ENCODE results near the gene TMEM151B. TPM values are rescaled to one million over a fixed set of nuclear protein-coding genes. Genes with fewer than 3 reads are reported as not detected.

The TMEM151B gene
- total and polyA plus RNA-seq, 9 of the 15 experiments (the other 6 are each of a cell fraction or from before 2014, with no cell fraction given) = not detected

- FAIRE-seq = no peak
- H3K27me3 ChIP-seq (ENCODE audit: control insufficient read depth in 2 of 2, insufficient read depth in 2 of 2, low read length in 2 of 2) = peaks cover 53 to 61% of the 10 kb centered on the region in 2 experiments
- peak overlapping the region; percentile 21; the same call in 1 of the 2 replicates for H3K4me3 ChIP-seq
- H3K27ac ChIP-seq (ENCODE audit: extremely low read depth, low read depth, low read length) = no peak overlapping the region
- ChIA-PET POLR2A (interaction anchor here (0.6 to 4.7 kb wide), 3 partner anchors 8 to 23 kb away, joined by 3 to 24 read pairs (median 3); partner anchors contain the start of gene HSP90AB1), CTCF (ENCODE audit: low intra/inter-chr PET ratio) (interaction anchor here (4.6 kb wide), 1 partner anchor 67 kb away, joined by 61 read pairs; no protein-coding TSS in a partner anchor)
- ATAC-seq = no peak; the same call in 2 of the 3 replicates
- H4K20me1 ChIP-seq (replicated peaks; ENCODE audit: control insufficient read depth, insufficient read depth, low read length) = peaks cover 6% of the 10 kb centered on the region; the same call in 1 of the 2 replicates
- no peaks in the 10 kb centered on the region for H3K9me1 ChIP-seq (ENCODE audit: control insufficient read depth, insufficient read depth, low read length)
- no TSS peak for BruUV-seq (replicated peaks)
- intact Hi-C loops (cut with micrococcal nuclease) (no loop called here), in situ Hi-C loops (cut with MboI) (no loop called here)
- no peak overlapping the region for H2AFZ ChIP-seq (ENCODE audit: low read depth, low read length)
- 4% methylated on average over 14 of the region's 90 CpGs for WGBS (ENCODE audit: insufficient coverage, low coverage, missing lambda C conversion rate)
- no peaks in the 10 kb centered on the region for H3K79me2 ChIP-seq (ENCODE audit: control insufficient read depth, insufficient read depth, low read length)
- peaks cover 0 to 24% of the 10 kb centered on the region in 2 experiments; a peak in 2 of 5 replicates for H3K4me1 ChIP-seq (replicated peaks in 1 of 2; ENCODE audit: control insufficient read depth in 2 of 2, insufficient read depth in 2 of 2, low read length in 2 of 2)
- H3K9me3 ChIP-seq (replicated peaks; ENCODE audit: control insufficient read depth, insufficient read depth, low read depth, low read length) = no peaks in the 10 kb centered on the region
- H3K4me2 ChIP-seq (ENCODE audit: insufficient read depth, low read length) = no peak overlapping the region; the same call in 1 of the 2 replicates
- DNase-seq (ENCODE audit: extremely low read depth in 1 of 4, low spot score in 3 of 4) = peak in 3 of 4 experiments; percentile 53 to 86 (median 85)
- H3K36me3 ChIP-seq (ENCODE audit: control insufficient read depth, insufficient read depth, low read length) = no peaks in the 10 kb centered on the region
- H3K9ac ChIP-seq (ENCODE audit: insufficient read depth in 1 of 2, low read depth in 2 of 2, low read length in 2 of 2) = no peak overlapping the region
- TF ChIP-seq ZBTB7A (IDR thresholded peaks at IDR 0.05; ENCODE audit: borderline replicate concordance, control insufficient read depth, low read depth, low read length) (peak; percentile 79; the same call in 1 of the 2 replicates), ZNF134 (CRISPR knock-in tag; conservative IDR thresholded peaks at IDR 0.05) (no peak), NFE2 (IDR thresholded peaks at IDR 0.05; ENCODE audit: low read depth) (no peak), L3MBTL2 (IDR thresholded peaks at IDR 0.05) (no peak), ZC3H8 (IDR thresholded peaks at IDR 0.05) (no peak), VEZF1 (CRISPR knock-in tag; IDR thresholded peaks at IDR 0.05) (peak; percentile 48), HES1 (IDR thresholded peaks at IDR 0.05; ENCODE audit: low read depth) (no peak), PREB (CRISPR knock-in tag; IDR thresholded peaks at IDR 0.05) (no peak)
These were observed 516 bp downstream of the TMEM151B start for GRCh38 chr6:44270526-44271405.

Measured in K562 (cell line).